Measurements from ENCODE around the gene ZNF555. TPM values are rescaled to one million over a fixed set of nuclear protein-coding genes. Genes with fewer than 3 reads are reported as not detected.
A peak's percentile ranks its signal among the peaks of the same experiment; 100 is the strongest.

ZNF555 gene
- total and polyA plus RNA-seq, 9 of the 15 experiments (the other 6 are each of a cell fraction or from before 2014, with no cell fraction given), result 2.0 to 6.7 (median 5.4) TPM

- TF ChIP-seq ZNF280A (IDR thresholded peaks at IDR 0.05; ENCODE audit: low read depth, partially characterized antibody), result peak; percentile 93
- TF ChIP-seq PTBP1 (IDR thresholded peaks at IDR 0.05; ENCODE audit: low read depth, low read length), result 0 out of 2 replicates have a peak, but pooled peaks have one; percentile 40
- peak; percentile 79 for TF ChIP-seq NFRKB (IDR thresholded peaks at IDR 0.05; ENCODE audit: low read depth)
- TF ChIP-seq RBM14 (IDR thresholded peaks at IDR 0.05; ENCODE audit: borderline replicate concordance, insufficient read depth, low read depth, low read length), result no peak
- peak; percentile 46; the same call in 1 of the 2 replicates for TF ChIP-seq ZBTB40 (IDR thresholded peaks at IDR 0.05)
- TF ChIP-seq ZBTB40 (CRISPR knock-in tag; IDR thresholded peaks at IDR 0.05), result no peak
- TF ChIP-seq TRIM24 (IDR thresholded peaks at IDR 0.05), result peak in 1 of 2 experiments; percentile 38; a peak in 1 of 4 replicates
- peak; percentile 71 for TF ChIP-seq RBM25 (IDR thresholded peaks at IDR 0.05; ENCODE audit: low read depth, low read length, severe bottlenecking)
- TF ChIP-seq CBX5 (IDR thresholded peaks at IDR 0.05; ENCODE audit: borderline replicate concordance, low read depth), result peak; percentile 64; the same call in 1 of the 2 replicates
- peak; percentile 42; the same call in 1 of the 2 replicates for TF ChIP-seq ZBTB33 (CRISPR knock-in tag; IDR thresholded peaks at IDR 0.05)
- no peak for TF ChIP-seq USF2 (CRISPR knock-in tag; IDR thresholded peaks at IDR 0.05)
- no peak for TF ChIP-seq ATF7 (IDR thresholded peaks at IDR 0.05)
Observed at GRCh38 chr19:2877398-2878331, 36.4 kb downstream of the ZNF555 start (continued).

All from K562 (cell line).